ENCODE results near the gene LRMDA. TPM values are rescaled to one million over a fixed set of nuclear protein-coding genes. Genes with fewer than 3 reads are reported as not detected.

Gene LRMDA
- total RNA-seq, 1 donor from 2014 or later, result 29.9 TPM

DNA sequence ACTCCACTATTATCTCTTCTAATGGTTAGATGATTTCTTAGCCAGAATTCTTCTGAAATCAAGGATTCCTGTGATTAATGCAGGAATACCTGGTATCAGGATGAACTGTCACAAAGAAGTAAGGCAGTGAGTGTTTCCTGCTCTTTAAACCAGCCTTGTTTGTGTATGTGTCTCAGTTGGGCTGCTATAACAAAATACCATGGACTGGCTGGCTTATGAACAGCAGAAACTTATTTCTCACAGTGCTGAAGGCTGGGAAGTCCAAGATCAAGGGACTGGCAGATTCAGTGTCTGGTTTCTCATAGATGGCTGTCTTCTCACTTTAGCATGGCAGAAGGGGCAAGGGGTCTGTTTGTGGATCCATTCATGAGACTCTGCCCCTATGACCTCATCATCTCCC is 42.7 kb downstream of the LRMDA start:
- no peaks in the 10 kb centered on the region for H3K9me3 ChIP-seq
- no peaks in the 10 kb centered on the region for H3K36me3 ChIP-seq
- H3K27me3 ChIP-seq (ENCODE audit: low read depth), result no peaks in the 10 kb centered on the region
- TF ChIP-seq, protein P1, sequence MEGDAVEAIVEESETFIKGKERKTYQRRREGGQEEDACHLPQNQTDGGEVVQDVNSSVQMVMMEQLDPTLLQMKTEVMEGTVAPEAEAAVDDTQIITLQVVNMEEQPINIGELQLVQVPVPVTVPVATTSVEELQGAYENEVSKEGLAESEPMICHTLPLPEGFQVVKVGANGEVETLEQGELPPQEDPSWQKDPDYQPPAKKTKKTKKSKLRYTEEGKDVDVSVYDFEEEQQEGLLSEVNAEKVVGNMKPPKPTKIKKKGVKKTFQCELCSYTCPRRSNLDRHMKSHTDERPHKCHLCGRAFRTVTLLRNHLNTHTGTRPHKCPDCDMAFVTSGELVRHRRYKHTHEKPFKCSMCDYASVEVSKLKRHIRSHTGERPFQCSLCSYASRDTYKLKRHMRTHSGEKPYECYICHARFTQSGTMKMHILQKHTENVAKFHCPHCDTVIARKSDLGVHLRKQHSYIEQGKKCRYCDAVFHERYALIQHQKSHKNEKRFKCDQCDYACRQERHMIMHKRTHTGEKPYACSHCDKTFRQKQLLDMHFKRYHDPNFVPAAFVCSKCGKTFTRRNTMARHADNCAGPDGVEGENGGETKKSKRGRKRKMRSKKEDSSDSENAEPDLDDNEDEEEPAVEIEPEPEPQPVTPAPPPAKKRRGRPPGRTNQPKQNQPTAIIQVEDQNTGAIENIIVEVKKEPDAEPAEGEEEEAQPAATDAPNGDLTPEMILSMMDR (IDR thresholded peaks at IDR 0.05), result no peak
- H3K4me3 ChIP-seq, result no peak overlapping the region
- peaks cover 22% of the 10 kb centered on the region for H3K4me1 ChIP-seq
- DNase-seq (no peak), ATAC-seq (no peak)
- no peak overlapping the region for H3K27ac ChIP-seq
- intact Hi-C loops (cut with DNase I), result no loop called here

DNA sequence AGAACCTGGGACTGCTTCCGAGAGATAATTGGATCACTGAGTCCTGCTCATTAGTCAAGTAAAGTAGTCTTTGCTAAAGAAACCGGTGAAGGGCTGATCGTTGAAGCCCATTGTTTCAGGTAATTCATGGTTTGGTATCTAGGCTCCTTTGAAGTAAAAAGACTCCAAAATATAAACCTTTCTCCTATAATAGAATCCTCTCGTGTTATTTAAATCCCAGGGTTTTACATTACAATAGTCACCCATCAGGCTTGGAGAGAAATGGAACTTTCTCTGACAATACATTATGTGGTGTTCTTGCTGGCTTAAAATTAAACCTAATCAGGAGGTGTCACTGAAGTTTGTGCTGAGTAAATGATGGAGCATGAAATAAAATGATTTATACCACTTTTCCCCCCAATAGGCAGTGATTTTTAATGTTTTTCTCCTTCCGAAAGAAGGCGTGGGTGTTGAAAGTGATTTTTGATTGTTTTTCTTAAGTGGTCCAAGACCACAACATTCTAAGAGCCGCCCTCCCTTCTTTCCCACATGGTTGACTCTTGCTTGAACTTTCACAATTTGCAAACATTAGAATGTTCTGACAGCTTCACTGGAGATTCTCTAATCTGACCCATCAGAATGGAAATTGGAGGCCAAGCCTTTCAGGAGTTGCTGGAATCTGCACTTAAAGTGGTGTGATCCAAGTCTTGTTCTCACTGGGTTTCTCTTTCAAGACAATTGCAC is 44.2 kb downstream of the LRMDA start:
- intact Hi-C loops (cut with DNase I), result no loop called here
- no peak for DNase-seq
- TF ChIP-seq, protein P1 (IDR thresholded peaks at IDR 0.05), result no peak
- H3K9me3 ChIP-seq, result no peaks in the 10 kb centered on the region
- H3K27ac ChIP-seq, result no peak overlapping the region
- no peaks in the 10 kb centered on the region for H3K27me3 ChIP-seq (ENCODE audit: low read depth)
- no peaks in the 10 kb centered on the region for H3K36me3 ChIP-seq
- no peak for ATAC-seq
- H3K4me3 ChIP-seq, result no peak overlapping the region
- H3K4me1 ChIP-seq, result peaks cover 7% of the 10 kb centered on the region

DNA sequence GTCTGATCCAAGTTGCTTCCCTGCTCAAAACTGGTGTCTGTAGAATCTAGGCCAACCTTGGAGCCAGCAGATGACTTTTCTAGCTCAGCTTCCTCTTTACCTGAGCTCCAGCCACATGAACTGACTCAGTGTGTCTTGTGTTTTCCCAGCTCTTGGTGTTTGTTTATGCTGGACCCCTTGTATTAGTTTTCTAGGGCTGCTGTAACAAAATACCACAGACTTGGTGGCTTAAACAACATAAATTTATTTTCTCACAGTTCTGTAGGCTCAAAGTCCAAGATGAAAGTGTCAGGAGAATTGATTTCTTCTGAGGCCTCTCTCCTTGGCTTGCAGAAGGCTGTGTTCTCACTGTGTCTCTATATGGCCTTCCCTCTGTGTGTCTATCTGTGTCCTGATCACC is 45.1 kb downstream of the LRMDA start:
- no peaks in the 10 kb centered on the region for H3K9me3 ChIP-seq
- DNase-seq (no peak), ATAC-seq (no peak)
- TF ChIP-seq, protein P1 (IDR thresholded peaks at IDR 0.05), result no peak
- no peak overlapping the region for H3K27ac ChIP-seq
- no peaks in the 10 kb centered on the region for H3K36me3 ChIP-seq
- intact Hi-C loops (cut with DNase I), result no loop called here
- H3K27me3 ChIP-seq (ENCODE audit: low read depth), result no peaks in the 10 kb centered on the region
- no peak overlapping the region for H3K4me3 ChIP-seq
- no peaks in the 10 kb centered on the region for H3K4me1 ChIP-seq

DNA sequence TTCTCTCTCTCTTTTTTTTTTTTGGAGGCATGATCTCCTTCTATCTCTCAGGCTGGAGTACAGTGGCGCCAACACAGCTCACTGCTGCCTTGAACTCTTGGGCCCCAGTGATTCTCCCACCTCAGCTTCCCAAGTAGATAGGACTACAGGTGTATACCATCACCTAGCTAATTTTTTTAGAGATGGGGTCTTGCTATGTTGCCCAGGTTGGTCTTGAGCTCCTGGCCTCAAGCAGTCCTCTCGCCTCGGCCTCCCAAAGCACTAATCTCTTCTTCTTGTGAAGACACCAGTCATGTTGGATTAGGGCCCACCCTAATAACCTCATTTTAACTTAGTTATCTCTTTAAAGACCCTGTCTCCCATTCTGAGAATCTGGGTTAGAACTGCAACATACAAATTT is 45.6 kb downstream of the LRMDA start:
- Histone ChIP-seq H3K27ac (no peak overlapping the region), H3K4me3 (no peak overlapping the region), H3K4me1 (no peaks in the 10 kb centered on the region), H3K9me3 (no peaks in the 10 kb centered on the region), H3K36me3 (no peaks in the 10 kb centered on the region), H3K27me3 (ENCODE audit: low read depth) (no peaks in the 10 kb centered on the region)
- no peak for ATAC-seq
- intact Hi-C loops (cut with DNase I), result no loop called here
- TF ChIP-seq, protein P1 (IDR thresholded peaks at IDR 0.05), result no peak
- DNase-seq, result no peak

DNA sequence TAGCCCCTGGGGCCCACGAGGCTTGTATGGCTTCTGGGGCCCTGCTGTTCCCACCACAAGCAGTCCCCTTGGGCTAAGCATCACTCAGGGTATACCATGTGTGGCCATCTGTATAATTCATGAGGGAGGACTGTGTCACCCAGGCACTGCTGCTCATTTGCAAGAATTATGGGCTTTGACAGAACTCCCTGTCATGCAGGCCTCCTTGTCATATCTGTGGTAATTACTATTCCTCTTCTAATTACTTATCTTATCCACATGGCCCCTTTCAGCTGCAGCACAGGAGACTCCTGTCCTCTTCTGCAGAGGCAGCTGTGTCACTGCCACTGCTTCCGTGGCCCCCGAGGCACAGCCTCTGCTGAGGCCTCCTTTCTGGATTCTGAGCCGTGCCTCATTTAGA is 46.3 kb downstream of the LRMDA start:
- H3K4me1 ChIP-seq, result no peaks in the 10 kb centered on the region

More for the DNA sequence above, 46.3 kb downstream of the LRMDA start:
- H3K4me3 ChIP-seq, result no peak overlapping the region
- H3K36me3 ChIP-seq, result no peaks in the 10 kb centered on the region
- no peak overlapping the region for H3K27ac ChIP-seq
- no peak for DNase-seq
- intact Hi-C loops (cut with DNase I), result no loop called here
- no peaks in the 10 kb centered on the region for H3K9me3 ChIP-seq
- H3K27me3 ChIP-seq (ENCODE audit: low read depth), result no peaks in the 10 kb centered on the region
- no peak for ATAC-seq
- TF ChIP-seq, protein P1 (IDR thresholded peaks at IDR 0.05), result no peak
